Calu3 (cell line): ENCODE measurements around the gene E2F1. TPM values are rescaled to one million over a fixed set of nuclear protein-coding genes. Genes with fewer than 3 reads are reported as not detected.

Experiments used
- BruUV-seq: library from RNA; stranded (reverse); fragments of 400-500 nt; replicated peaks from 2 replicates; lab custom pipeline; 2021; lab: Mats Ljungman, UMichigan
- CTCF ChIA-PET: fragments of 300-600 bp; sonication (Branson Sonifier 250); formaldehyde crosslinking; loops from one replicate; lab custom pipeline; 2022; ENCODE audit warnings: antibody characterized with exemption; lab: Charles Lee
- DNase-seq: peaks from one replicate; pipeline ENCODE4 v3.0.0; 2022
- H3K27ac Mint-ChIP-seq: one replicate; pipeline ENCODE4 v1.8.0; 2022; ENCODE audit warnings: mixed read lengths; ENCODE audit not compliant: unreplicated experiment
- H3K27me3 Mint-ChIP-seq: one replicate; pipeline ENCODE4 v1.8.0; 2022; ENCODE audit warnings: mixed read lengths; ENCODE audit not compliant: unreplicated experiment
- H3K36me3 Mint-ChIP-seq: one replicate; pipeline ENCODE4 v1.8.0; 2022; ENCODE audit warnings: mild to moderate bottlenecking, moderate library complexity, mixed read lengths; ENCODE audit not compliant: insufficient read depth, unreplicated experiment
- H3K4me1 Mint-ChIP-seq: one replicate; pipeline ENCODE4 v1.8.0; 2022; ENCODE audit warnings: mild to moderate bottlenecking, low read depth, mixed read lengths; ENCODE audit not compliant: unreplicated experiment
- H3K4me3 Mint-ChIP-seq: one replicate; pipeline ENCODE4 v1.8.0; 2022; ENCODE audit warnings: mild to moderate bottlenecking, low read depth, moderate library complexity, mixed read lengths; ENCODE audit not compliant: unreplicated experiment
- H3K9me3 Mint-ChIP-seq: one replicate; pipeline ENCODE4 v1.8.0; 2022; ENCODE audit warnings: low read depth, mixed read lengths; ENCODE audit not compliant: unreplicated experiment
- intact Hi-C: fragments of 100-400 bp; cut with micrococcal nuclease; formaldehyde crosslinking; loops from one replicate; pipeline ENCODE4 v1.10.0; 2022; ENCODE audit not compliant: unreplicated experiment
- total RNA-seq: library from RNA; stranded (reverse); gene quantifications from 2 replicates; pipeline ENCODE4 v1.2.3, GENCODE V29; 2022
- TF ChIP-seq, protein P1 (sequence below): fragments of 200-600 bp; IDR thresholded peaks from one replicate; pipeline ENCODE4 v1.8.0; 2022; ENCODE audit warnings: antibody characterized with exemption; ENCODE audit not compliant: unreplicated experiment

Gene E2F1
- total RNA-seq, 1 experiment from 2014 or later: 62.3 TPM

- Mint-ChIP-seq H3K27me3 (no peaks in the 10 kb centered on the region), H3K36me3 (peaks cover 10% of the 10 kb centered on the region), H3K4me1 (peaks cover 23% of the 10 kb centered on the region), H3K4me3 (no peak overlapping the region), H3K27ac (no peak overlapping the region), H3K9me3 (no peaks in the 10 kb centered on the region)
- intact Hi-C loops: no loop called here
- BruUV-seq: no TSS peak
- TF ChIP-seq, protein P1, sequence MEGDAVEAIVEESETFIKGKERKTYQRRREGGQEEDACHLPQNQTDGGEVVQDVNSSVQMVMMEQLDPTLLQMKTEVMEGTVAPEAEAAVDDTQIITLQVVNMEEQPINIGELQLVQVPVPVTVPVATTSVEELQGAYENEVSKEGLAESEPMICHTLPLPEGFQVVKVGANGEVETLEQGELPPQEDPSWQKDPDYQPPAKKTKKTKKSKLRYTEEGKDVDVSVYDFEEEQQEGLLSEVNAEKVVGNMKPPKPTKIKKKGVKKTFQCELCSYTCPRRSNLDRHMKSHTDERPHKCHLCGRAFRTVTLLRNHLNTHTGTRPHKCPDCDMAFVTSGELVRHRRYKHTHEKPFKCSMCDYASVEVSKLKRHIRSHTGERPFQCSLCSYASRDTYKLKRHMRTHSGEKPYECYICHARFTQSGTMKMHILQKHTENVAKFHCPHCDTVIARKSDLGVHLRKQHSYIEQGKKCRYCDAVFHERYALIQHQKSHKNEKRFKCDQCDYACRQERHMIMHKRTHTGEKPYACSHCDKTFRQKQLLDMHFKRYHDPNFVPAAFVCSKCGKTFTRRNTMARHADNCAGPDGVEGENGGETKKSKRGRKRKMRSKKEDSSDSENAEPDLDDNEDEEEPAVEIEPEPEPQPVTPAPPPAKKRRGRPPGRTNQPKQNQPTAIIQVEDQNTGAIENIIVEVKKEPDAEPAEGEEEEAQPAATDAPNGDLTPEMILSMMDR: no peak
- CTCF ChIA-PET: no interaction called here
- no peak for DNase-seq
Measured at GRCh38 chr20:33709905-33710541, 23.8 kb upstream of the E2F1 start.

GRCh38 chr20:33709398-33709797 is 23.2 kb upstream of the E2F1 start:
- DNase-seq: no peak
- Mint-ChIP-seq H3K9me3 (no peaks in the 10 kb centered on the region), H3K27ac (no peak overlapping the region), H3K27me3 (no peaks in the 10 kb centered on the region), H3K36me3 (peaks cover 10% of the 10 kb centered on the region), H3K4me1 (peaks cover 23% of the 10 kb centered on the region), H3K4me3 (no peak overlapping the region)
- intact Hi-C loops: no loop called here
- CTCF ChIA-PET: interaction anchor here (0.5 kb wide), 1 partner anchor 207 kb away, joined by 3 read pairs; no protein-coding TSS in a partner anchor
- TF ChIP-seq, protein P1: no peak
- no TSS peak for BruUV-seq

DNA sequence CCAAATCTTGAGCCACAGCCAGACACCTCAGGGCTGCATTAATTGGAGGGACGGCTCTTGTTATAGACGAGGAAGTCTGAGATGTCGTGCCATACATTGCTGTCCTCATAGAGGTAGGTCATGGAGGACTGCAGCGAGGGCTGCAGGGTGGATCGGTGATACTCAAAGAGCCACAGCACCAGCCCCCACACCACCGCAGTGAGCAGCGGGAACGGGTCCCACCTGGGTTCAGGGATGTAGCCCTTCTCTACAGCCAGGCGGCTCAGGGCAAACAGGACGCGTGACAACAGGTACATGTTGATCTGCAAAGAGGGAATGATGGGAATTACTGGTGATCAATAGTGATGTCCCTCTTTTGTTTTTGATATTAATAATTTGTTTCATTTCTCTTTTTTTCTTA is 21.5 kb upstream of the E2F1 start:
- Mint-ChIP-seq H3K9me3 (no peaks in the 10 kb centered on the region), H3K27me3 (no peaks in the 10 kb centered on the region), H3K27ac (no peak overlapping the region), H3K4me1 (peaks cover 23% of the 10 kb centered on the region), H3K36me3 (peaks cover 13% of the 10 kb centered on the region), H3K4me3 (no peak overlapping the region)
- DNase-seq: no peak
- TF ChIP-seq, protein P1: no peak
- intact Hi-C loops: no loop called here
- CTCF ChIA-PET: interaction anchor here (0.6 kb wide), 1 partner anchor 17 kb away, joined by 4 read pairs; no protein-coding TSS in a partner anchor
- BruUV-seq: no TSS peak

GRCh38 chr20:33704197-33704924 is 18.2 kb upstream of the E2F1 start:
- no peak for DNase-seq
- intact Hi-C loops: no loop called here
- TF ChIP-seq, protein P1: no peak
- peaks cover 22% of the 10 kb centered on the region for H3K36me3 Mint-ChIP-seq
- H3K4me3 Mint-ChIP-seq: no peak overlapping the region
- no peaks in the 10 kb centered on the region for H3K27me3 Mint-ChIP-seq
- no peak overlapping the region for H3K27ac Mint-ChIP-seq
- CTCF ChIA-PET: interaction anchor here (0.6 kb wide), 3 partner anchors 30 to 159 kb away, joined by 3 to 5 read pairs (median 5); no protein-coding TSS in a partner anchor
- no TSS peak for BruUV-seq
- peaks cover 2% of the 10 kb centered on the region for H3K9me3 Mint-ChIP-seq
- peaks cover 3% of the 10 kb centered on the region for H3K4me1 Mint-ChIP-seq
